Ishikawa (cell line): ENCODE data around the gene AMPD2.

Experiments used
- CEBPB ChIP-seq: IDR thresholded peaks from 2 replicates; pipeline ENCODE4 v1.6.1; 2012
- CREB1 ChIP-seq: IDR thresholded peaks from 2 replicates; pipeline ENCODE4 v1.6.1; 2012; ENCODE audit warnings: low read depth
- EGR1 ChIP-seq: IDR thresholded peaks from 2 replicates; pipeline ENCODE4 v1.6.1; 2012
- EP300 ChIP-seq: IDR thresholded peaks from 2 replicates; pipeline ENCODE4 v1.6.1; 2012; ENCODE audit warnings: borderline replicate concordance
- FOXM1 ChIP-seq: IDR thresholded peaks from 2 replicates; pipeline ENCODE4 v1.6.1; 2012; ENCODE audit warnings: low read depth, borderline replicate concordance
- RAD21 ChIP-seq: IDR thresholded peaks from 2 replicates; pipeline ENCODE4 v1.6.1; 2012; ENCODE audit warnings: low read depth
- TAF1 ChIP-seq: IDR thresholded peaks from 2 replicates; pipeline ENCODE4 v1.6.1; 2012; ENCODE audit warnings: low read depth, mild to moderate bottlenecking
- TEAD4 ChIP-seq: IDR thresholded peaks from 2 replicates; pipeline ENCODE4 v1.6.1; 2012
- USF1 ChIP-seq: IDR thresholded peaks from 2 replicates; pipeline ENCODE4 v1.6.1; 2012
- YY1 ChIP-seq: IDR thresholded peaks from 2 replicates; pipeline ENCODE4 v1.6.1; 2012; ENCODE audit warnings: low read depth
- ZBTB7A ChIP-seq: IDR thresholded peaks from 2 replicates; pipeline ENCODE4 v1.6.1; 2012; ENCODE audit warnings: low read depth
- TF ChIP-seq, protein P1 (sequence below): IDR thresholded peaks from 2 replicates; pipeline ENCODE4 v1.6.1; 2012; ENCODE audit warnings: low read depth, mild to moderate bottlenecking
- TF ChIP-seq, protein P2 (sequence below): IDR thresholded peaks from 2 replicates; pipeline ENCODE4 v1.6.1; 2012

- TF ChIP-seq CREB1: no peak
- no peak for TF ChIP-seq FOXM1
- TF ChIP-seq, protein P1, sequence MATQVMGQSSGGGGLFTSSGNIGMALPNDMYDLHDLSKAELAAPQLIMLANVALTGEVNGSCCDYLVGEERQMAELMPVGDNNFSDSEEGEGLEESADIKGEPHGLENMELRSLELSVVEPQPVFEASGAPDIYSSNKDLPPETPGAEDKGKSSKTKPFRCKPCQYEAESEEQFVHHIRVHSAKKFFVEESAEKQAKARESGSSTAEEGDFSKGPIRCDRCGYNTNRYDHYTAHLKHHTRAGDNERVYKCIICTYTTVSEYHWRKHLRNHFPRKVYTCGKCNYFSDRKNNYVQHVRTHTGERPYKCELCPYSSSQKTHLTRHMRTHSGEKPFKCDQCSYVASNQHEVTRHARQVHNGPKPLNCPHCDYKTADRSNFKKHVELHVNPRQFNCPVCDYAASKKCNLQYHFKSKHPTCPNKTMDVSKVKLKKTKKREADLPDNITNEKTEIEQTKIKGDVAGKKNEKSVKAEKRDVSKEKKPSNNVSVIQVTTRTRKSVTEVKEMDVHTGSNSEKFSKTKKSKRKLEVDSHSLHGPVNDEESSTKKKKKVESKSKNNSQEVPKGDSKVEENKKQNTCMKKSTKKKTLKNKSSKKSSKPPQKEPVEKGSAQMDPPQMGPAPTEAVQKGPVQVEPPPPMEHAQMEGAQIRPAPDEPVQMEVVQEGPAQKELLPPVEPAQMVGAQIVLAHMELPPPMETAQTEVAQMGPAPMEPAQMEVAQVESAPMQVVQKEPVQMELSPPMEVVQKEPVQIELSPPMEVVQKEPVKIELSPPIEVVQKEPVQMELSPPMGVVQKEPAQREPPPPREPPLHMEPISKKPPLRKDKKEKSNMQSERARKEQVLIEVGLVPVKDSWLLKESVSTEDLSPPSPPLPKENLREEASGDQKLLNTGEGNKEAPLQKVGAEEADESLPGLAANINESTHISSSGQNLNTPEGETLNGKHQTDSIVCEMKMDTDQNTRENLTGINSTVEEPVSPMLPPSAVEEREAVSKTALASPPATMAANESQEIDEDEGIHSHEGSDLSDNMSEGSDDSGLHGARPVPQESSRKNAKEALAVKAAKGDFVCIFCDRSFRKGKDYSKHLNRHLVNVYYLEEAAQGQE: no peak
- no peak for TF ChIP-seq EGR1
- TF ChIP-seq TAF1: no peak
- TF ChIP-seq USF1: no peak
- no peak for TF ChIP-seq CEBPB
- TF ChIP-seq EP300: no peak
- no peak for TF ChIP-seq YY1
- no peak for TF ChIP-seq RAD21
- TF ChIP-seq ZBTB7A: no peak
- TF ChIP-seq, protein P2, sequence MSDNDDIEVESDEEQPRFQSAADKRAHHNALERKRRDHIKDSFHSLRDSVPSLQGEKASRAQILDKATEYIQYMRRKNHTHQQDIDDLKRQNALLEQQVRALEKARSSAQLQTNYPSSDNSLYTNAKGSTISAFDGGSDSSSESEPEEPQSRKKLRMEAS: no peak
- no peak for TF ChIP-seq TEAD4
Measured at GRCh38 chr1:109654519-109654918, 34.9 kb downstream of the AMPD2 start.
